ENCODE data around the gene CWC27. TPM values are rescaled to one million over a fixed set of nuclear protein-coding genes. Genes with fewer than 3 reads are reported as not detected.

Gene CWC27
- total and polyA plus RNA-seq, 9 of the 15 experiments (the other 6 are each of a cell fraction or from before 2014, with no cell fraction given) = 19.7 to 49.3 (median 38.3) TPM

- intact Hi-C loops (cut with micrococcal nuclease) = loop anchor here (10.0 kb wide), 1 partner anchor 215 kb away; no protein-coding TSS in a partner anchor
- FAIRE-seq (no peak), DNase-seq (ENCODE audit: extremely low read depth in 1 of 4, low spot score in 3 of 4) (no peak), ATAC-seq (no peak)
- H3K36me3 ChIP-seq (ENCODE audit: control insufficient read depth, insufficient read depth, low read length) = no peaks in the 10 kb centered on the region
- no peak overlapping the region for H2AFZ ChIP-seq (ENCODE audit: low read depth, low read length)
- in situ Hi-C loops (cut with MboI) = no loop called here
- H3K79me2 ChIP-seq (ENCODE audit: control insufficient read depth, insufficient read depth, low read length) = no peaks in the 10 kb centered on the region
- BruUV-seq (replicated peaks) = no TSS peak
- no peak overlapping the region for H3K4me3 ChIP-seq
- H3K4me1 ChIP-seq (replicated peaks in 1 of 2; ENCODE audit: control insufficient read depth in 2 of 2, insufficient read depth in 2 of 2, low read length in 2 of 2) = peaks cover 5 to 14% of the 10 kb centered on the region in 2 experiments
- no peaks in the 10 kb centered on the region for H4K20me1 ChIP-seq (replicated peaks; ENCODE audit: control insufficient read depth, insufficient read depth, low read length)
- ChIA-PET CTCF (ENCODE audit: low intra/inter-chr PET ratio) (no interaction called here), POLR2A (no interaction called here)
- no peaks in the 10 kb centered on the region for H3K9me1 ChIP-seq (ENCODE audit: control insufficient read depth, insufficient read depth, low read length)
- no peak overlapping the region for H3K9ac ChIP-seq (ENCODE audit: insufficient read depth in 1 of 2, low read depth in 2 of 2, low read length in 2 of 2)
- H3K27ac ChIP-seq (ENCODE audit: extremely low read depth, low read depth, low read length) = no peak overlapping the region
- H3K9me3 ChIP-seq (replicated peaks; ENCODE audit: control insufficient read depth, insufficient read depth, low read depth, low read length) = no peaks in the 10 kb centered on the region
- no peaks in the 10 kb centered on the region for H3K27me3 ChIP-seq (ENCODE audit: control insufficient read depth in 2 of 2, insufficient read depth in 2 of 2, low read length in 2 of 2)
- no peak overlapping the region for H3K4me2 ChIP-seq (ENCODE audit: insufficient read depth, low read length)
- TF ChIP-seq E4F1 (CRISPR knock-in tag; IDR thresholded peaks at IDR 0.05; ENCODE audit: borderline replicate concordance) = no peak
- no peak for TF ChIP-seq THRB (CRISPR knock-in tag; conservative IDR thresholded peaks at IDR 0.05)
- TF ChIP-seq CREM (IDR thresholded peaks at IDR 0.05; ENCODE audit: low read depth) = no peak
- no peak for TF ChIP-seq ZNF395 (CRISPR knock-in tag; IDR thresholded peaks at IDR 0.05)
- no peak for TF ChIP-seq CREB5 (CRISPR knock-in tag; IDR thresholded peaks at IDR 0.05)
- TF ChIP-seq HDAC2 (IDR thresholded peaks at IDR 0.05) = no peak
- no peak for TF ChIP-seq VEZF1 (CRISPR knock-in tag; IDR thresholded peaks at IDR 0.05)
- no peak for TF ChIP-seq ZNF41 (CRISPR knock-in tag; conservative IDR thresholded peaks at IDR 0.05)
- no peak for TF ChIP-seq POLR3G (IDR thresholded peaks at IDR 0.05; ENCODE audit: extremely low read depth, insufficient read length, insufficient replicate concordance)
- no peak for TF ChIP-seq ZFP91 (CRISPR knock-in tag; IDR thresholded peaks at IDR 0.05)
- no peak for TF ChIP-seq JUN (IDR thresholded peaks at IDR 0.05; ENCODE audit: borderline replicate concordance, low read depth, low read length)
- no peak for TF ChIP-seq JUN (CRISPR knock-in tag; IDR thresholded peaks at IDR 0.05; ENCODE audit: borderline replicate concordance)
- TF ChIP-seq SRSF3 (IDR thresholded peaks at IDR 0.05; ENCODE audit: insufficient read depth, low read length) = no peak
Observed at GRCh38 chr5:65030056-65030455, 261.3 kb downstream of the CWC27 start.

Data from K562 (cell line).